GM12873 (cell line): ENCODE results near the gene PCYT1B.

Experiments
- CTCF ChIP-seq: IDR thresholded peaks from 2 replicates; pipeline ENCODE4 v1.5.1; 2012; ENCODE audit warnings: low read depth, mild to moderate bottlenecking, moderate library complexity, low read length, control low read depth; ENCODE audit not compliant: insufficient read depth; ENCODE audit errors: missing control alignments

PCYT1B gene

GRCh38 chrX:24647257-24648058 is at the start of gene PCYT1B:
TSS of gene PCYT1B (minus strand) at chrX:24647347. CDS start at chrX:24647105, 242 bp downstream.
- TF ChIP-seq CTCF: no peak

GRCh38 chrX:24696294-24696693 is 49.1 kb upstream of the PCYT1B start:
- no peak for TF ChIP-seq CTCF

- no peak for TF ChIP-seq CTCF
Observed at GRCh38 chrX:24694825-24695224, 47.7 kb upstream of the PCYT1B start.

GRCh38 chrX:24693453-24694202 is 46.5 kb upstream of the PCYT1B start, which contains the start of gene POLA1:
TSS of gene POLA1 (plus strand) at chrX:24693918. CDS start at chrX:24693962, 44 bp downstream.
- TF ChIP-seq CTCF: no peak

GRCh38 chrX:24692305-24692704 is 45.2 kb upstream of the PCYT1B start:
- TF ChIP-seq CTCF: no peak

GRCh38 chrX:24684048-24684447 is 36.9 kb upstream of the PCYT1B start:
- TF ChIP-seq CTCF: no peak

- no peak for TF ChIP-seq CTCF
Observed at GRCh38 chrX:24682739-24683432, 35.7 kb upstream of the PCYT1B start.
